HepG2 (cell line): ENCODE data around the gene RAB30. TPM values are rescaled to one million over a fixed set of nuclear protein-coding genes. Genes with fewer than 3 reads are reported as not detected.

Source experiments
- ATAC-seq: fragments of 200-7000 bp; cut with Tn5 transposase; 3 replicates; pipeline ENCODE4 v1.9.1; 2020; ENCODE audit warnings: mild to moderate bottlenecking, moderate library complexity
- BruUV-seq: library from RNA; stranded (reverse); fragments of 400-500 nt; replicated peaks from 2 replicates; lab custom pipeline; 2021; lab: Mats Ljungman, UMichigan
- CTCF ChIA-PET: fragments of 300-600 bp; formaldehyde crosslinking; extraction: SDS; loops from one replicate; lab custom pipeline; 2021; ENCODE audit warnings: low total read pairs, inconsistent platforms, low intra/inter-chr PET ratio; lab: Yijun Ruan, JAX
- POLR2A ChIA-PET: fragments of 350-600 bp; sonication (Branson Sonifier 250); formaldehyde crosslinking; loops from one replicate; lab custom pipeline; 2020; ENCODE audit warnings: antibody characterized with exemption, inconsistent platforms; lab: Yijun Ruan, JAX
- DNase-seq: peaks from one replicate; pipeline ENCODE4 v3.0.0-alpha.2; 2015; ENCODE audit warnings: low spot score
- FAIRE-seq: peaks from 3 replicates; lab custom pipeline; 2011; peaks lifted over from hg19 to GRCh38; lab: Jason Lieb, UNC
- H2AFZ ChIP-seq: one replicate; pipeline ENCODE4 v1.6.1; 2011; ENCODE audit warnings: low read length, inconsistent platforms
- H3K27ac ChIP-seq: fragments of 300-600 bp; 3 replicates; pipeline ENCODE4 v1.8.0; 2011; ENCODE audit warnings: mixed run types, mild to moderate bottlenecking, mixed read lengths, low read length, inconsistent platforms; ENCODE audit not compliant: insufficient read depth; ENCODE audit errors: extremely low read length
- H3K27me3 ChIP-seq, 2 experiments: fragments of 200-600 bp in 1 of 2; 2 replicates in 1 of 2; 3 replicates in 1 of 2; pipeline versions ENCODE4 v1.6.0 to v1.8.0; 2011; ENCODE audit warnings: low read length in 2 of 2, mild to moderate bottlenecking in 2 of 2, moderate library complexity in 2 of 2, inconsistent platforms in 1 of 2; ENCODE audit not compliant: insufficient read depth in 2 of 2, control insufficient read depth in 1 of 2
- H3K36me3 ChIP-seq, 2 experiments: fragments of 200-600 bp in 1 of 2; replicated peaks in 1 of 2; 2 replicates in 1 of 2; 3 replicates in 1 of 2; pipeline versions ENCODE4 v1.5.1 to v1.8.0; 2011; ENCODE audit warnings: low read length in 2 of 2, inconsistent platforms in 1 of 2; ENCODE audit not compliant: insufficient read depth in 2 of 2, control insufficient read depth in 1 of 2
- H3K4me1 ChIP-seq: 2 replicates; pipeline ENCODE4 v1.5.1; 2012; ENCODE audit warnings: low read length, inconsistent platforms; ENCODE audit not compliant: insufficient read depth
- H3K4me2 ChIP-seq: 2 replicates; pipeline ENCODE4 v1.6.0; 2011; ENCODE audit warnings: low read depth, low read length, inconsistent platforms
- H3K4me3 ChIP-seq, 3 experiments: fragments of 200-600 bp in 1 of 3; sonication (generic), shearing (Covaris generic) in 1 of 3; replicated peaks in 1 of 3; 2 replicates each; pipeline ENCODE4 v1.5.1; 2011 to 2016; ENCODE audit warnings: low read length in 3 of 3, inconsistent platforms in 2 of 3, low read depth in 2 of 3, mild to moderate bottlenecking in 2 of 3, control low read depth in 1 of 3, mixed read lengths in 1 of 3; ENCODE audit not compliant: insufficient read depth in 1 of 3
- H3K79me2 ChIP-seq: one replicate; pipeline ENCODE4 v1.6.1; 2011; ENCODE audit warnings: low read length, inconsistent platforms; ENCODE audit not compliant: insufficient read depth
- H3K9ac ChIP-seq: 2 replicates; pipeline ENCODE4 v1.6.0; 2011; ENCODE audit warnings: mild to moderate bottlenecking, low read depth, low read length, inconsistent platforms; ENCODE audit not compliant: insufficient read depth
- H3K9me3 ChIP-seq: 2 replicates; pipeline ENCODE4 v1.5.1; 2012; ENCODE audit warnings: mild to moderate bottlenecking, low read length
- H4K20me1 ChIP-seq: 2 replicates; pipeline ENCODE4 v1.6.0; 2011; ENCODE audit warnings: inconsistent platforms, mild to moderate bottlenecking, low read length, moderate library complexity; ENCODE audit not compliant: insufficient read depth
- HDAC1 ChIP-seq: sonication (generic); formaldehyde crosslinking; IDR thresholded peaks from 2 replicates; pipeline ENCODE4 v1.5.1; 2020; ENCODE audit warnings: mild to moderate bottlenecking, missing genetic modification reagents
- MED8 ChIP-seq: sonication (generic); formaldehyde crosslinking; IDR thresholded peaks from 2 replicates; pipeline ENCODE4 v1.8.1; 2023; ENCODE audit warnings: mild to moderate bottlenecking, missing genetic modification reagents; ENCODE audit not compliant: insufficient replicate concordance
- MTA3 ChIP-seq: sonication (generic); formaldehyde crosslinking; IDR thresholded peaks from 2 replicates; pipeline ENCODE4 v1.4.0; 2020; ENCODE audit warnings: missing genetic modification reagents
- PPARG ChIP-seq: conservative IDR thresholded peaks from 2 replicates; pipeline ENCODE4 v1.6.1; 2016; ENCODE audit warnings: missing biosample characterization, missing genetic modification reagents
- REPIN1 ChIP-seq: sonication (generic); formaldehyde crosslinking; IDR thresholded peaks from 2 replicates; pipeline ENCODE4 v1.8.0; 2022; ENCODE audit warnings: missing genetic modification reagents, low read depth, mild to moderate bottlenecking, borderline replicate concordance
- ZBTB4 ChIP-seq: sonication (generic); formaldehyde crosslinking; IDR thresholded peaks from 2 replicates; pipeline ENCODE4 v1.4.0; 2020; ENCODE audit warnings: missing genetic modification reagents, mild to moderate bottlenecking, borderline replicate concordance
- ZFP37 ChIP-seq: sonication (generic); formaldehyde crosslinking; IDR thresholded peaks from 2 replicates; pipeline ENCODE4 v1.4.0; 2020; ENCODE audit warnings: missing genetic modification reagents, borderline replicate concordance
- ZMAT5 ChIP-seq: sonication (generic); formaldehyde crosslinking; IDR thresholded peaks from 2 replicates; pipeline ENCODE4 v1.5.0; 2020; ENCODE audit warnings: mild to moderate bottlenecking, low read depth, missing genetic modification reagents, borderline replicate concordance
- ZMYM3 ChIP-seq: sonication (generic); formaldehyde crosslinking; IDR thresholded peaks from 2 replicates; pipeline ENCODE4 v1.5.1; 2020; ENCODE audit warnings: mild to moderate bottlenecking, missing genetic modification reagents
- ZNF558 ChIP-seq: sonication (generic); formaldehyde crosslinking; IDR thresholded peaks from 2 replicates; pipeline ENCODE4 v1.9.0; 2022; ENCODE audit warnings: mild to moderate bottlenecking, missing genetic modification reagents, borderline replicate concordance
- ZNF749 ChIP-seq: sonication (generic); formaldehyde crosslinking; IDR thresholded peaks from 2 replicates; pipeline ENCODE4 v1.8.0; 2022; ENCODE audit warnings: mild to moderate bottlenecking, missing genetic modification reagents, moderate library complexity, borderline replicate concordance
- WGBS: methylation state at CpG from one replicate; pipeline ENCODE4 v1.1.6; 2017; ENCODE audit warnings: low lambda C conversion rate; 5-methylcytosine and 5-hydroxymethylcytosine counted together
- in situ Hi-C: cut with HindIII; loops from 2 replicates; pipeline ENCODE4 v1.10.0; 2017; ENCODE audit warnings: low pct_unique_long_range_greater_than_20kb; ENCODE audit not compliant: extremely low pct_ligation_motif_present
- intact Hi-C: fragments of 100-400 bp; cut with micrococcal nuclease; formaldehyde crosslinking; loops from one replicate; pipeline ENCODE4 v1.10.0; 2022; ENCODE audit not compliant: unreplicated experiment
- polyA plus RNA-seq, 8 experiments: library from polyadenylated mRNA; depleted of rRNA in 3 of 8; stranded (reverse) in 7 of 8; unstranded in 1 of 8; fragments of >200 nt; fragmentation: Illumina TruSeq in 4 of 8; extraction: Trizol in 4 of 8; gene quantifications; 2 replicates each; pipeline versions ENCODE4 v1.2.1 to v1.2.3, GENCODE V29; 2011 to 2016; ENCODE audit warnings: low read depth in 4 of 8, missing spikeins in 1 of 8, mixed read lengths in 1 of 8; ENCODE audit not compliant: insufficient read depth in 1 of 8
- total RNA-seq, 5 experiments: library from RNA; depleted of rRNA; stranded (reverse); fragments of >200 nt; fragmentation: Illumina TruSeq; extraction: Trizol; gene quantifications; 2 replicates each; pipeline ENCODE4 v1.2.3, GENCODE V29; 2016; ENCODE audit warnings: low read depth in 1 of 5
- TF ChIP-seq, protein P1 (sequence below): sonication (generic); formaldehyde crosslinking; IDR thresholded peaks from 2 replicates; pipeline ENCODE4 v1.5.1; 2020; ENCODE audit warnings: missing genetic modification reagents, mild to moderate bottlenecking, borderline replicate concordance
- TF ChIP-seq, protein P2 (sequence below): sonication (generic); formaldehyde crosslinking; IDR thresholded peaks from 2 replicates; pipeline ENCODE4 v1.4.0; 2020; ENCODE audit warnings: missing genetic modification reagents

The RAB30 gene
- total and polyA plus RNA-seq, 2 of the 13 experiments (the other 11 are each of a cell fraction or from before 2014, with no cell fraction given): 3.7 to 5.0 TPM

GRCh38 chr11:83007909-83008580, 63.7 kb downstream of the RAB30 start:
- peak; percentile 88 for DNase-seq
- Histone ChIP-seq H3K79me2 (peaks cover 3% of the 10 kb centered on the region), H3K4me3 (peak overlapping the region; percentile 16 to 40 (median 40)), H3K27me3 (no peaks in the 10 kb centered on the region), H3K9me3 (no peaks in the 10 kb centered on the region), H2AFZ (no peak overlapping the region), H3K9ac (peak overlapping the region; percentile 50), H4K20me1 (no peaks in the 10 kb centered on the region), H3K4me1 (peaks cover 71% of the 10 kb centered on the region), H3K27ac (peak overlapping the region; percentile 72), H3K4me2 (peak overlapping the region; percentile 74), H3K36me3 (no peaks in the 10 kb centered on the region)
- 0% methylated on average over 4 of the region's 6 CpGs for WGBS
- intact Hi-C loops: loop anchor here (1.0 to 5.0 kb wide), 3 partner anchors 19 to 149 kb away; partner anchors contain the start of genes PCF11 and RAB30
- in situ Hi-C loops: no loop called here
- peak; percentile 95 for FAIRE-seq
- CTCF ChIA-PET: interaction anchor here (0.9 kb wide), 1 partner anchor 81 kb away, joined by 3 read pairs; no protein-coding TSS in a partner anchor
- BruUV-seq: no TSS peak
- POLR2A ChIA-PET: interaction anchor here (0.7 to 5.3 kb wide), 23 partner anchors 9 to 278 kb away, joined by 3 to 41 read pairs (median 6); partner anchors contain the start of genes CCDC90B, DDIAS, PCF11 and PRCP
- ATAC-seq: peak; percentile 96
- TF ChIP-seq ZMYM3 (CRISPR knock-in tag): peak; percentile 77
- peak; percentile 26; the same call in 1 of the 2 replicates for TF ChIP-seq REPIN1 (CRISPR knock-in tag)
- TF ChIP-seq MED8 (CRISPR knock-in tag): peak; percentile 61
- TF ChIP-seq ZMAT5 (CRISPR knock-in tag): no peak
- TF ChIP-seq ZNF558: no peak
- no peak for TF ChIP-seq ZBTB4 (CRISPR knock-in tag)
- peak; percentile 86 for TF ChIP-seq PPARG (CRISPR knock-in tag)
- TF ChIP-seq, protein P1, sequence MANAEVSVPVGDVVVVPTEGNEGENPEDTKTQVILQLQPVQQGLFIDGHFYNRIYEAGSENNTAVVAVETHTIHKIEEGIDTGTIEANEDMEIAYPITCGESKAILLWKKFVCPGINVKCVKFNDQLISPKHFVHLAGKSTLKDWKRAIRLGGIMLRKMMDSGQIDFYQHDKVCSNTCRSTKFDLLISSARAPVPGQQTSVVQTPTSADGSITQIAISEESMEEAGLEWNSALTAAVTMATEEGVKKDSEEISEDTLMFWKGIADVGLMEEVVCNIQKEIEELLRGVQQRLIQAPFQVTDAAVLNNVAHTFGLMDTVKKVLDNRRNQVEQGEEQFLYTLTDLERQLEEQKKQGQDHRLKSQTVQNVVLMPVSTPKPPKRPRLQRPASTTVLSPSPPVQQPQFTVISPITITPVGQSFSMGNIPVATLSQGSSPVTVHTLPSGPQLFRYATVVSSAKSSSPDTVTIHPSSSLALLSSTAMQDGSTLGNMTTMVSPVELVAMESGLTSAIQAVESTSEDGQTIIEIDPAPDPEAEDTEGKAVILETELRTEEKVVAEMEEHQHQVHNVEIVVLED (CRISPR knock-in tag): no peak; the same call in 1 of the 2 replicates
- peak; percentile 79 for TF ChIP-seq HDAC1 (CRISPR knock-in tag)
- TF ChIP-seq ZFP37 (CRISPR knock-in tag): peak; percentile 67; the same call in 1 of the 2 replicates
- no peak for TF ChIP-seq ZNF749
- TF ChIP-seq MTA3 (CRISPR knock-in tag): no peak
- TF ChIP-seq, protein P2, sequence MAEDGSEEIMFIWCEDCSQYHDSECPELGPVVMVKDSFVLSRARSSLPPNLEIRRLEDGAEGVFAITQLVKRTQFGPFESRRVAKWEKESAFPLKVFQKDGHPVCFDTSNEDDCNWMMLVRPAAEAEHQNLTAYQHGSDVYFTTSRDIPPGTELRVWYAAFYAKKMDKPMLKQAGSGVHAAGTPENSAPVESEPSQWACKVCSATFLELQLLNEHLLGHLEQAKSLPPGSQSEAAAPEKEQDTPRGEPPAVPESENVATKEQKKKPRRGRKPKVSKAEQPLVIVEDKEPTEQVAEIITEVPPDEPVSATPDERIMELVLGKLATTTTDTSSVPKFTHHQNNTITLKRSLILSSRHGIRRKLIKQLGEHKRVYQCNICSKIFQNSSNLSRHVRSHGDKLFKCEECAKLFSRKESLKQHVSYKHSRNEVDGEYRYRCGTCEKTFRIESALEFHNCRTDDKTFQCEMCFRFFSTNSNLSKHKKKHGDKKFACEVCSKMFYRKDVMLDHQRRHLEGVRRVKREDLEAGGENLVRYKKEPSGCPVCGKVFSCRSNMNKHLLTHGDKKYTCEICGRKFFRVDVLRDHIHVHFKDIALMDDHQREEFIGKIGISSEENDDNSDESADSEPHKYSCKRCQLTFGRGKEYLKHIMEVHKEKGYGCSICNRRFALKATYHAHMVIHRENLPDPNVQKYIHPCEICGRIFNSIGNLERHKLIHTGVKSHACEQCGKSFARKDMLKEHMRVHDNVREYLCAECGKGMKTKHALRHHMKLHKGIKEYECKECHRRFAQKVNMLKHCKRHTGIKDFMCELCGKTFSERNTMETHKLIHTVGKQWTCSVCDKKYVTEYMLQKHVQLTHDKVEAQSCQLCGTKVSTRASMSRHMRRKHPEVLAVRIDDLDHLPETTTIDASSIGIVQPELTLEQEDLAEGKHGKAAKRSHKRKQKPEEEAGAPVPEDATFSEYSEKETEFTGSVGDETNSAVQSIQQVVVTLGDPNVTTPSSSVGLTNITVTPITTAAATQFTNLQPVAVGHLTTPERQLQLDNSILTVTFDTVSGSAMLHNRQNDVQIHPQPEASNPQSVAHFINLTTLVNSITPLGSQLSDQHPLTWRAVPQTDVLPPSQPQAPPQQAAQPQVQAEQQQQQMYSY (CRISPR knock-in tag): no peak
